GM21526 (cell line): ENCODE data around the gene CNKSR3.
A peak's percentile ranks its signal among the peaks of the same experiment; 100 is the strongest.
"Not testable (repeated sequence)": the region's sequence is repeated elsewhere in the genome, so short reads cannot be mapped to it uniquely, and the experiment has no call there.

Source experiments
- ATAC-seq: cut with Tn5 transposase; IDR thresholded peaks from one replicate; pipeline ENCODE4 v1.9.1; 2021; ENCODE audit warnings: moderate library complexity; ENCODE audit not compliant: unreplicated experiment, low FRiP score

CNKSR3 gene

DNA sequence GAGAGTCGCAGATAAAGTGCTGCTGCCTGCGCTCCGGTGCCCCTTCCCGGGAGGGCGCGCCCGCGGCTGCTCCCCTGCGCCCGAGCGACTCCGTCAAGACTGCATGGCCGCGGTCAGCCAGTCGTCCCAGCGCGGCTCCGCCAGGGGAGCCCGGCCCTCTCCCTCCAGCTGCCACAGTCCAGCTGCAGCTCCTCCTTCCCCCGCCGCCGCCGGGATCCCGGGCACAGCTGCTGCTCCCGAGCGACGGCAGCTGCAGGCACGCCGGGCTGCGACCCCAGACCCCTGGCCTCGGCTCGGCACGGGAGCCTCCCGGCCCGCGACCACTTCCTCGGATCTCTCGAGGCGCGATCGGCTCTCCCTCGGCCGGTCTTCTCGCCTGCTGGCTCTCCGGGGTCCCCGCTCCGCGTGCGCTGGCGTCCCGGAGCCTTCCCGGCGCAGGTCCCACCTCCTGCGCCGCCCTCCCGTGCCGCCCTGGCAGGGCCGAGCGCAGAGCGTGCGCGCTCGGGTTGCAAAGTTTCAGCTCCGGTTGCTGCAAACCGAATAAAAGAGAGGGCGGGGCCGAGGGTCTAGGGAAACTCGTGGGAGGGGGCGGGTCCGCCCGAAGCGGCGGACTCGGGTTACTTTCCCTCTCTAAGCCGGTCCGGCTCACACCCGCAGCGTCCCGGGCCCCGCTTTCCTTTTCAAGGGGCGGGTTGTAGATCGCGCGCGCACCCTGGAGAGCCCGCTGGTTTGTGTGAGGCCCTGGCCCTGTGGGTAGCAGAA is at the start of gene CNKSR3:
TSS of gene CNKSR3 (minus strand) at position 542 of the 762 bp plus-strand sequence. CDS start 571 bp downstream, outside the sequence.
- ATAC-seq, result peak; percentile 73

DNA sequence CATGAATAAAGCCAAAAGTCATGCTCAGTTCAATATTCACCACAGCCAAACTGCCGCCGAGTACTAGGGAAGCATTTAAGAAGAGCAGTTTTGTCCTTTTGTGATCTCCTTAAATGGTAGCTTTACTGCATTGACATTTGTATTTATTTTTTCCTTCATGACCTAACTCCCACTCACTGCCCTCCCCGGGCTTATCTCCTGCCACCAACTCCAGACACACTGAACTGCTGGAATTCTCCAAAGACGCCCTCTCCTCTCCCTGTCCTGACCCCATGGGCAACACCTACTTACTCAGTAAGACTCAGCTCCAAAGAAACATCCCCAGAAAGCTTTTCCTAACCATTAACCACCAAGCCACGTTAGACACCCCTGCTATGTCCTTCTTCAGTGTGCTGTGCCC is 48.5 kb upstream of the CNKSR3 start:
- no peak for ATAC-seq

DNA sequence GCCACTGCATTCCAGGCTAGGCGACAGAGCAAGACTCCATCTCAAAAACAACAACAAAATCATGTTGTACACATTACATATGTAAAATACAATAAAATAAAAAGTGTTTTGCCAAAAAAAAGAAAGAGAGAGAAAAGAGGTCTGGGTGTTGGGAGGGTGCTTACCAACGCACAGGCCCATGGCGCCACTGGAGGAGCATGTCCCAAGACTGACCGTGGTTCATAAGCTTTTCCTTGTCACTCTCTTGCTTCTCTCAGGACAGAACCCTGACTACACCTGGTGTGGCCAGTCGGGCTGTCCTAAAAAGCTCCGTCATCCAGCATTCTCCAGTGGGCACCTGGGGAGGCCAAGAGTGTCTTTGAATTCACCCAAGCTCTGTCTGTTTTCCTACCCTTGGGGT is 48.0 kb upstream of the CNKSR3 start:
- ATAC-seq, result no peak

DNA sequence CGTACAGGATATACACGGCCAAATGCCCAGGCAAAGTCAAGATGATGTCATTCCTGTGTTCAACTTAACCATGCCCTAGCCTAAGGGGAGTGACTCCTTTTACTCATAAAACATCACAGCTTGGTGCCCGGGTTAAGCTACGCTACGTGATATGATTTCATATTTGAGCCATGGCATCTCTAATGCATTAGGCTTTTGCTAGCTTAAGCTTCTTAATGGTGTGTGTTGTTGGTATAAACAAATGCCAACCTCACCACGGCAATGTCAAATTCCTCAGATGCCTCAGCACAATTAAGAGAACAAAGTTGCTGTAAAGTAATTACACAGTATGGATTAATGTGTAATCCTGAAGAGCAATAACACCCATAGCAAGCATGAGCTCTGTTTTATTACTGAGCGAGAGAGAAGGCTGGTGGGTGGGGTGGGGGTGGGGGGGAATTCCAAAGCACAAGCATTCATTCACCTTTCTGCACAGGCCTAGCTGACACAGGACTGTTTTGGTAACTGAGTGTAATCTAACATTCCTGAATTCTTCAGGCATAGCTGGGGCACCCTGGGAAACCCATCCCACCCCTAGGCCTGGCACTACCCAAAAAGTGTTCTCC is 44.7 kb upstream of the CNKSR3 start:
- ATAC-seq, result no peak

DNA sequence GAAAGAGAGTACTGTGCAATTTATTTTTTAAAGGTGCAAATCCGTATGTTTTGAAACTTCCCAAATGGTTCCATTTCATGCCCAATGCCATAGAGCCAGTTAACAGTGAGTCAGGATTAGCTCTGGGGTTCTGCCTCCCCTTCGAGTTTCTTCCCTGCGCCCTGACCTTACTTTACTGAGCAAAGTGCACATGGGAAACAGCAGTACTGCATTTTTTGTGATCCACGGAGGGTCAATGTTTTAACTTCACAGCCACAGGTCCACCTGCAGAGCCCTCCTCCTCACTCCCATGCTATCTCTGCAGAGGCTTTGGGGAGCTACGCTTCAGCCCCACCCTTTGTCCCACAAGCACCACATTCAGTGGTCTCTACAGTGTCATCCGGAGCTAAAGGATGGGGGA is 44.0 kb upstream of the CNKSR3 start:
- no peak for ATAC-seq

DNA sequence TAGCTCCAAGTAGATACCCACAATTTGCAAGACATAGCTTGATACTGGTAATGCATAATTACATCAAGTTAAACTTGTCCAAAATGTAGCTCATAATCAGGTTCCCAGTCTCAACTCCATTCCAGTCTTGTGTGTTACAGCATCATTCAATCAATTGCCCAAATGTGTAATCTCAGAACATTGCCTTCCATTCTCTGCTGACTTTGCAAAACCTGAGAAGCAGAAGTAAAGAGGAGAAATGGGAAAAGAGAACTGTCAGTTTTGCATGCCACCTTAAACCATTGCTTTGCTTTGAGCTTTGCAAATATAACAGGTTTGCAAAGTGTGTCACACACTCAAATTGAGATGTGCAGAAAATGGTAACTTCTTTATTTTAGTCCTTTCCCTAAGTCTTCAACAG is 40.3 kb upstream of the CNKSR3 start:
- ATAC-seq, result no peak

DNA sequence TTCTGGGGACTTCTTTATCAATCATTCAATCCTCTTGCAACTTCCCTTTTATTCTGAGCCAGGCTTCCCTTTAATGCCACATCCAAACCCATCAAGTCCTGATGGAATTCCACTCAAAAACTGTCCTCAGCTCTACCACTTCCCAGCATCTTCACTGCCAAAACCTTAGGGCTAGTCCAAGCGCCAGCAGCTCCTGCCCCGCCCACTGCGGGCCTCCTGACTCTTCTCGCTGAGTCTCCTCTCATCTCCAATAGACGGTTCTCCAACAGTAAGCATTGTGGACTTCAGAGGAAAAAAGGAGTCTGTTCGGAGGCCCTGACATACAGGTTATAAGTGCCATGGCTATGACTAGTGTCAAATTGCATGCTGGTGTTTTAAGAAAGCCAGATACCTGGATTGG is 38.7 kb upstream of the CNKSR3 start:
- no peak for ATAC-seq

DNA sequence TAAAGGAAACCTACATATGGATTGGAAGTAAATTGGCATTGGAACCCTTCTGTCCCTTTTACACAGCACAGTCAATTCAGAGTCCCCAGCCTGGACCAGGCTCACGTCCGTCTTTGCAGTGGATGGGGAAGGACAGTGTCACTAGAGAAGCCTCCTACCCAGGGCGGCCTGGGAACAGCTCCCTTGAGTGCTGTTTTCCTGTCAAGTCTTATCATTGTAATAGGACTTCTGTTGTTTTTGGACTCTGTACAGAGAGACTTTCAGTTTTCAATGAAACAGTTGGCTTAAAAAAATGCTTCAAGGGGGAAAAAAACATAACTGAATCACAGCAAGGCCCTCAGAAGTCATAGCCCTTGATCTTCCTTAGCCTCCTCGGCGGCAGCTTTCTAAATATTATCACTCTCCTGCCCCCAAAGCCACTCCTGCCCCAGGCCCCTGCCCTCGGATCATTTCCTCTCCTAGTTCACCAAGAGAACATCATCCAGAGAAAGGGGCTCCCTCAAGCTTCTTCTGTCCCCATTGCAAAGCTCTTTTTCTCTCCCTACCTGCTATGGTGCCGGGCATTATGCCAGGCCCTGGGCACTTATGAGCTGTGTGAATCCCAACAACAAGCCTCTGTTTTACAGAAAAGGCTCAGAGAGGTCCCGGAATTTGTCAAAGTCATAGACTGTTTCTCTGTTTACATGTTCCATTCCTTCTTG is 37.8 kb upstream of the CNKSR3 start:
- no peak for ATAC-seq

DNA sequence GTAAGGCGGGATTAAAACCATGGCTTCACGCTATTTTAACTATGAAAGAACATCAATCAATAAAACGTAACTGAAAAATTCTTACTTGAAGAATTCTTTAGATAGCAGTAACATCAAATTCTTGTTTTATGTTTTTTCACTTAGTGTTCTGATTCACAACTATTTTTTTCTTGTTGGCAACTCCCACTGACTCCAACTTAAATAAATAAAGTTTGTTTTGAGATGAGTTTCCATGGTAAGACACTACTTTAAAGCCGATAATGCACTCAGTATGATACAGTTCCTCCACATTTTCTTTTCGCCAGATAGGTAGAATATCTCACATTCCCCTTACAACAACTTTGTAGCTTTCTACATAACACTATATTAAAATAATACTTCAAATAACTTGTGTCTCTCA is 33.1 kb upstream of the CNKSR3 start:
- no peak for ATAC-seq

DNA sequence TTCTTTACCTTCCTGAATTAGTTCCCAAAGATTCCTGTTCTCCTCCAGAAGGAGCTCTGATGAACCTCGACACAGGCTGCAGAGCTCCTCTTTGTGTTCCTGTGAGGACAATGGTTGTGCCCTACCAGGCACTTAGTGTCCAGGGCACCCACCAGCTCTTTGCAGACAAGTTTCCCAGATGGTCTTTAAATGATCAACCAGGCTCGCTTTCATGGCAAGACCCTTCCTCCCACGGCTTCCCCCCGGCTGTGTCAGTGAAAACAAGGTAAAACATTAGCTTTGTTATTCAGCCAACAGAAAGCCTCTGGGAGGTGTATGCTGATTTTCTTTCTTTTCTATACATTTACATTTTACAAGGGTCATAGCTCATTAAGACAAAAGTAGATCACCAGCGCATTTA is 32.3 kb upstream of the CNKSR3 start:
- ATAC-seq, result no peak

DNA sequence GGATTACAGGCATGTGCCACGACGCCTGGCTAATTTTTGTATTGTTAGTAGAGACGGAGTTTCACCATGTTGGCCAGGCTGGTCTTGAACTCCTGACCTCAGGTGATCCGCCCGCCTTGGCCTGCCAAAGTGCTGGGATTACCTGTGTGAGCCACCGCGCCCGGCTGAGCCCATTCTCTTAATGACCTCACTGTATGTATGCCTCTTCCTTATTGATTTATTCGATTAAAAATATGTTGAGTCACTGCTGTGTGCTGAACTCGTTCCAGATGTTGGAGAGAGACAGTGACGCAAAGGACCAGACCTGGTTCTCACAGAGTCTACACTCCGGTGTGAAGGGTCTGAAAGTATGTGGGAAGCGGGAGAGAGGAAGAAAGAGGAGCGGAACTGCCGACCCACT is 31.4 kb upstream of the CNKSR3 start:
- not testable (repeated sequence) for ATAC-seq

DNA sequence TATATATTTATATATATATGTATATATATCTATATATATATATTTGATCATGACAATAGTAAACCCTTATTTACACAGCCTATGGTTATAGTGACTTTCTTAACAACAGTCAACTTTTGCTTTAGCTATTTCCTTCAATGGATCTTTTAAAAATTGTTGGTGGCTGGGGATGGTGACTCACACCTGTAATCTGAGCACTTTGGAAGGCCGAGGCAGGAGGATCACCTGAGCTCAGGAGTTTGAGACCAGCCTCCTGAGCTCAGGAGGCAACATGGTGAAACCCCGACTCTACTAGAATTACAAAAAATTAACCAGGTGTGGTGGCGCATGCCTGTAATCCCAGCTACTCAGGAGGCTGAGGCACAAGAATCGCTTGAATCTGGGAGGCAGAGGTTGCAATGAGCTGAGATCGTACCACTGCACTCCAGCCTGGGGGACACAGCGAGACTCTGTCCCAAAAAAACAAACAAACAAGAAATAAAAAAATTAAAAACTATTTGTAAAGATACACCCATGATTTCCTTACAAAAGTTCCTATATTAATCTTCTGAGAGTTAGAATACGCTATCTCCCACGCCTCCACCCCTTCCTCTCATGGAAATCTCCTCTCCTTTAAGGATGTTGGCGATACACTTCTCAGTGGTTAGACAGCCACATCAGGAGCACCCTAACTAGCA is 29.2 kb upstream of the CNKSR3 start:
- no peak for ATAC-seq

DNA sequence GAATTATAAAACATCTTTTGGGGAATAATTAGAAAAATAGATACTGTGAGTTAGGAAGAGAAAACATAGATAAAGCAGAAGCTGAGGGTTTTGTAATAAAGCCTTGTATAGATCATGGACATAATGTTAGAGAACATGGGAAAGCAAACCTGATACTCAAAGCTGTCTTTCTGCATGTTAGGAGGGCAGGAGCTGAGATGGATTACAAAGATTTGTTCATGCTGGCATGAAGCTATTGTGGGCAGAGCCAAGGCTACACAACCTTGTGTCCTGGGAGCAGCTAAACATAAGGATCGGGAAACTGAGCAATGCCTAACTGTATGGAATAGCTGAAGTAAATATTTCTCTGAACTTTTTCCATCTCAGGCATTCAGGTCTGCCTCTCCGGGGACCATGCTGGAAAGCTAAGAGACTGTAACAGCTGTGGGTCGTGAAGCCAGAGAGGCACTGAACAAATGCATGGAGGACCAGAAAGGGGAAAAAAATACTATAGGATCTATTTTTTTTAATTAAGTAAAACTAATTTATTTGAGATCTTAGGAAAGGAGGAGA is 28.2 kb upstream of the CNKSR3 start:
- no peak for ATAC-seq

DNA sequence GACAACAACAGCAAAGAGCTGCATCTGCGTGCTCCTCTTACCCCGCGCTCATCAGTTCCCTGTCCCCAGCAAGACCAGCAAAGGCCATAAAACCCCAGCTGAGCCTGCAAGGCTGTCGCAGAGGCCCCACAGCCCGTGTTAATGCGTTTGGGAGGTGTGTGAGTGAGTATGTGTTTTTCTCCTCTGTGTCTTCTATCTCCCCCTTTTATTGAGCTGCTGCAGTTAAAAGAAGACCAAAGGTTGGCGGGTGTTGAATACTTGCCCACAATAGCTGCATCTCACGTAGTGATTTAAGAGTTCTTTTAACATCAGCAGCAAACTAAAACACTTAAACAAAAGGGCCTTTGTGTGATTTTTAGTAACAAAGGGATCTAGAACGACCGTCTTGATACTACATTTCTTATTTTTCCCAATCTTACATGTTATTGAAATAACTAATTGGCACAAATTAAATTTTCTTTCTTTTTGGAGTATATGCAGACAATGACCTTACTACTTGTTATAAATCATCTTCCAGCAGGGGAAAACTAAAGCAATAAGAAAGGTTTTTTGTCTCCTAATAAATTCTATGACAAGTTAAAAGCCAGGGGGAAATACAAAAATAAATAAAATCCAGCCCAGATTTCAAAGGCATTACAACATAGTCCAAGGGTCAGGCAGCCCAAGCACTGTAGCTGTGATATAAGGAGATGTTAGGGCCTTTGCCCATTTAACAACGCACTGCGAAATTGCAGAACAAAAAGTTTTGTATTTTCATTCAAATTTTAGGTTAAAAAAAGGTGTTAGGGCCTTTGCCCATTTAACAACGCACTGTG is 27.2 kb upstream of the CNKSR3 start:
- ATAC-seq, result no peak

DNA sequence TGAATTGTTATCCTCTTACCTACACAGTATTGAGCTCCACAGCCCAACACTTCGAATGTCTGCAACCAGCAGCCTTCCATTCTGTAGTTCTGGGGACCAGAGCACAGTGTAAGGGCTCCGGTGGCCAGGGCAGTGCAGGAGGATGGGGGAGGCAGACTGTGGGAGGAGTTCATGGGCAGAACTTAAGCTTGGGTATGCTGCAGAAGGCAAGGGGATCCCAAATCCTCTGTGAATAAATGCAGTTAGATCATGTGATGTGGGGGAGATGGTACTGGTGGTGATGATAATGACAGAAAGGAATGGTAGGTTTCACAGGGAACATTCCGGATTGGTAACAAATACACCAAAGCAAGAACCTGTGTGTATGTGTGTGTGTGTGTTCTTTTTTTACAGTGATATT is 26.5 kb upstream of the CNKSR3 start:
- no peak for ATAC-seq

DNA sequence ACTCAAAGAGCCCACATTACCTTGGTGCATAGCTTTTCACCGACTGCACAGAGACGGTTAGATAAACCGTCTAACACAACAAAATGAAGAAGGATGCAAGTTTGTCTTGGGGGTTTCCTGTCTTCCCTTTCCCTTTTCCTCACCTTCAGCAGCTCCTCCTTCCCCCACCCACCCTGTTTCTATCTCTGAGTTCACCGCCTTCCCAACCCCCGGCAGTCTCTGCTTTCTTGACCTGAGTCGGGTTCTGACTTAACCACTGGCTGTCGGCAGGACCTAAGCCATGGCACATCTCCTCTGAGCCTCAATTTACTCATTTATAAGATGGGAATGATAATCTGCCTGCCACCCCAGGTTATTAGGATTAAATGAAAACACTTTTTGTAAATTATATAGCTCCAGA is 25.8 kb upstream of the CNKSR3 start:
- no peak for ATAC-seq

DNA sequence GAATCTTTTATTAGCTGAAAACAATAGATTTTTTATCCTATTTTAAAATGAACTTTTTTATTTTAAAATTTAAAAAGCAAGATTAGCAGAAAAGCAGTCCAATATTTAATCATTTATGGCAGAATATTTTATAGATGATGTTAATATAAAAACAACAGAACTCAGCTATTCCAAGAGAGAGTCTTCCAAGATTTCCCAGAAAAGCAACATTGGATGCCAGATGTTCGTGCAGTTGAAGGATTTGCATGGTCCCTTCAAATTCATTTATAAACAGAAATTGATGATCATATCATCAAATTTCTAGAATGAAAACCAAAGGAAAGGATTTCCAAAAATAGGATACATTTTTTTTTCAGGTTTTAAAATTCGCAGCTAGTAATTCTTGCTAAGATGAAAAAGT is 25.4 kb upstream of the CNKSR3 start:
- ATAC-seq, result no peak

DNA sequence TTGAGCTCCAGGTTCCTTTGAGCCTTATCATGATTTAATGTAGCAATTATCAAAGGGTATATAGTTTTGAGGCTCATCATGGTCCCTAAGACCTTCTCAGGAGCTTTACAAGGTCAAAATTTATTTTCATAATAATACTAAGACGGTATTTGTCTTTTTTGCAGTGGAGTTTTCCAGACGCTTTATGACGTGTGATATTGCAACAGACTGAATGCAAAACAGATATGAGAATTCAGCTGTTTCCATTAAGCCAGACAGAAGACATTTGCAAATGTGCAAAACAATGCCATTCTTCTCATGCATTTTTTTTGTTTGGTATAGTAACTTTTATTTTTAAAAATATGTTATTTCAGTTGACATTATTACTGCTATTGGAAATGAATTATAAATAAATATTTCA is 24.7 kb upstream of the CNKSR3 start:
- no peak for ATAC-seq

DNA sequence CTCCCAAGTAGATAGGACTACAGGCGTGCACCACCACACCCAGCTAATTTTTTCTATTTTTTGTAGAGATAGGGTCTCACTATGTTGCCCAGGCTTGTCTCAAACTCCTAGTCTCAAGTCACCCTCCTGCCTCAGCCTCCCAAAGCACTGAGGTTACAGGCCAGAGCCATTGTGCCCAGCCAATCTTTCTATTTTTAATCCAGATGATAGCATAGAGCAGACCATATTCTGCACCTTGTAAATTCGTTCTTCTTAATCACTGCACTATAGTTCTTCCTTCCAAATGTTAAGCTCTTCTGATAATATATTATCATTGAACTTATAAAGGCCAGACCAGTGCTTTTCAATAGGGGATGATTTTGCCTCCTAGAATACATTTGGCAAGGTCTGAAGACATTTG is 24.0 kb upstream of the CNKSR3 start:
- ATAC-seq, result no peak

DNA sequence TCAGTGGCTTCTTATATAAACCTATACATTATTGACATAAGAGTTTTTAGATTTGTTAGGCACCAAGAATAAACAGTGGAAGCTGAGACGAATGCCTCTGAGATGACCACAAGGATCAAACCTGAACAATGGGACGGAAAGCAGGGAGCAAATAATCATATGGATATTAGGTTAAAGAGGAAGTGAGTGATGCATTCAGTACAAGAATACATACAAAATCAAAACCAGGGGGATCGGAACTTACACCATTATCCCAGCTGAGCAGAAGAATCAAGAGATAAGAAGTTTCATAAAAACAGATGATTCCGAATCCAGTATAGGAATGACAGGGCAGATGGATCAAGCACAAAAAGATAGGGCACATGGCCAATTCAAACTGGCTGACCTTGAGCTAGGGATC is 21.9 kb upstream of the CNKSR3 start:
- ATAC-seq, result no peak
